Endothelial cell of coronary artery (primary cell): Measurements from ENCODE around the gene SEC23A. TPM values are rescaled to one million over a fixed set of nuclear protein-coding genes. Genes with fewer than 3 reads are reported as not detected.

Experiments used
- total RNA-seq: library from RNA; depleted of rRNA; stranded (reverse); fragments of >200 nt; gene quantifications from 2 replicates; pipeline ENCODE4 v1.2.3, GENCODE V29; 2014

SEC23A gene
- 215 and 265 TPM in 2 replicates for total RNA-seq

GRCh38 chr14:39102969-39103957 is at the start of gene SEC23A:
SEC23A (minus strand) TSS chr14:39103235; CDS start chr14:39096118, 7,117 bp downstream.

GRCh38 chr14:39114073-39114838 is 11.2 kb upstream of the SEC23A start, which contains the start of gene GEMIN2:
GEMIN2 (plus strand) TSS chr14:39114323; CDS start chr14:39114339, 16 bp downstream.

Other genes starting within 250 kb of the SEC23A start
- gene GEMIN2, start 11.1 kb upstream of the SEC23A start, total RNA-seq = 24.3 and 27.3 TPM in 2 replicates
- 17.3 and 19.5 TPM in 2 replicates for gene TRAPPC6B, start 67.1 kb upstream of the SEC23A start, total RNA-seq
- 20.7 and 24.8 TPM in 2 replicates for gene PNN, start 72.0 kb upstream of the SEC23A start, total RNA-seq
- gene MIA2, start 130.7 kb upstream of the SEC23A start, total RNA-seq = 10.5 and 14.3 TPM in 2 replicates